D341Med (cell line): Measurements from ENCODE around the gene LIN28A.
"Not testable (repeated sequence)": the region's sequence is repeated elsewhere in the genome, so short reads cannot be mapped to it uniquely, and the experiment has no call there.

Experiments
- DNase-seq: peaks from one replicate; pipeline ENCODE4 v3.0.0; 2012; ENCODE audit warnings: low spot score

The LIN28A gene

GRCh38 chr1:26410706-26411623, at the start of gene LIN28A:
Gene LIN28A, plus strand, starts transcription at chr1:26410817. Its CDS starts 75 bp downstream, at chr1:26410892.
- DNase-seq = no peak

DNA sequence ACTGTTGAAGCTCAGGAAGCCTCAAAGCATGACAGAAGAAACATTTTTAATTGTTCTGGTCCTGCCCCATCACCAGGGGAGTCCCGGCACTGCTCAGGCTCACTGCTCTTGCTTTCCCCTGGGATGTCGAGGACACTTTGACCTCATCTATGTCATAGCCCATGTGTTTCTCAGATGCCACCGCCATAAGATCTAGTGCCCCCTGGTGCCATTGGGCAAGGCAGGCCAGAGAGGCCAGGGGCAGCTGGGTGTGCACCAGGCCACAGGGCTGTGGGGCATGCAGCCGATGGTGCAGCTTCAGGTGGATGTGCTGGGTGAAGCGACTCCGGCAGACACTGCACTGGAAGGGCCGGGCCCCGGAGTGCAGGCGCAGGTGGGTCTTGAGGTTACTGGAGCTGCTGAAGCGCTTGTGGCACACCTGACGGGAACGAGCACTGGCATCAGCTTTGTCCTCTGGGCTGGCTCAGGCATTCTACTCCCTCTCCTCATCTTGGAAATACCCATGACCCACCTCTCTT, 49.0 kb upstream of the LIN28A start:
- no peak for DNase-seq

GRCh38 chr1:26362331-26362730, 48.3 kb upstream of the LIN28A start:
- no peak for DNase-seq

DNA sequence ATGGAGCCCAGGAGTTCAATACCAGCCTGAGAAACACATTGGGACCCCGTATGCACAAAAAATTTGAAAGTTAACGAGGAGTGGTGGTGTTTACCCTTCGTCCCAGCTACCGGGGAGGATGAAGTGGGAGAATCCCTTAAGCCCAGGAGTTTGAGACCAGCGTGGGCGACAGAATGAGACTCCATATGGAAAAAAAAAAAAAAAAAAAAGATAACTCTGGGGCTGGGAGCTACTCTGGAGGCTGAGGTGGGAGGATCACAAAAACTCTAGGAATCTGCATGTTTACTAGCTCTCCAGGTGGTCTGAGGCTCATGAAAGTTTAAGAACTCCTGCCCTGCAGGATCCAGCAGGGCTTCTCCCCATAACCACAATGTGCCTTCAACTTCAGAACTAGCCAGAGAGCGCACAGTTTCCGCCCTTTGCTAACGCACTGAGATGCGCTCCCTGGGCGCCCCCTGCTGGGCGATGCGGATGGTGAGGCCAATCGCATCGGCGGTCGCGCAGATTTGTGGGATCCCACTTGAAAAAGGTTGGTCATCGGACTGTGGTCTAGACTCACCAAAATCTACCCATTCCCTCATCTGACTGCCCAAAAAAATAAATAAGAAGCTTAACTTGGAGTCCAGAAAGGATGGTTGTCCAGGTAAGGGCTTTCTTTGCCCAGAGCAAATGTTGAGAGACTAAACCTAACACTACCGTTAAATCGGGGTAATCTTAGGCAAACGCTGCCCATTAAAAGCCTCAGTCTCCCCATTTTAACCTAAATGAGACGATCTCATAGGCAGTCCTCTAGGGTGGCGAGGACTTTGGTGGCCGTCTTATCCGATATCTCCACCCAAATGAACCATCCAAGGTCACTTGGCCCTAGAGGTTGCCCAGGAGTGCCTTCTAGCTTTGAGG, 46.8 kb upstream of the LIN28A start:
- peak; percentile 86 for DNase-seq

GRCh38 chr1:26364956-26365355, 45.7 kb upstream of the LIN28A start:
- no peak for DNase-seq

DNA sequence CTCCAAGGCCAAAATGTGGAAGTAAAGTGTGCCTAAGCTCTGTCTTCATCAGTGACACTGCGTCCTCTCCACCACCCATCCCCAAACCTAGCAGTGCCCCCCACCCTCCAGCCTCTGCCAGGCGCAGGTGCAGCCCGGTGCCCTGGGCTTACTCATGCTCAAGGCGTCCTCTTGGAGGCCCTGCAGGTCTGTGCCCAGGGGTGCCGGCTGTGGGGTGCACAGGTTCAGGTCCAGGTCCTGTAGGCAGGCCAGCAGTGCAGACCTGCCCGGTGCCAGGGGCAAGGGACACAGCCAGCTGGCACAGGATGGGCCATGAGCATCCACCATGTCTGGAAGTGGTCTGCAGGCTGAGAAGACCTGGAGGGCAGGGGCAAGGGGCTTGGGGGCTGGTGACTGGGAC, 43.2 kb upstream of the LIN28A start:
- no peak for DNase-seq

- DNase-seq = no peak
Measured at GRCh38 chr1:26368006-26368405, 42.6 kb upstream of the LIN28A start.

DNA sequence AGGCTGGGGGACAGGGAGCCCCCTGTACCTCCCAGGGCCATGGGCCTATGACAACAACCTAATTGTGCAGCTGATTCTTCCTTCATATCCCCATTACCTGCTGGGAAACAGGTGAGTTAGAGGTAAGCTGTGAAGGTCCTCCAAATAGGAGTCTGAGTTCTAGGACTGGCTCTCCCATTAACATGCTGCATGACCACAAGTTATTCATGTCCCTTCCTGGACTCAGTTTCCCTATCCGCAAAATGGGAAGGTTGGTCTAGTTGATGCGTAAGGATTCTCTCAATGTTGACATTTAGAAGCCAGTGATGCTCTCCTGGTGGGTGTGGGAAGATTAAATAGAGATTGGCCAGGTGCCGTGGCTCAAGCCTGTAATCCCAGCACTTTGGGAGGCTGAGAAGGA, 42.1 kb upstream of the LIN28A start:
- DNase-seq = no peak

DNA sequence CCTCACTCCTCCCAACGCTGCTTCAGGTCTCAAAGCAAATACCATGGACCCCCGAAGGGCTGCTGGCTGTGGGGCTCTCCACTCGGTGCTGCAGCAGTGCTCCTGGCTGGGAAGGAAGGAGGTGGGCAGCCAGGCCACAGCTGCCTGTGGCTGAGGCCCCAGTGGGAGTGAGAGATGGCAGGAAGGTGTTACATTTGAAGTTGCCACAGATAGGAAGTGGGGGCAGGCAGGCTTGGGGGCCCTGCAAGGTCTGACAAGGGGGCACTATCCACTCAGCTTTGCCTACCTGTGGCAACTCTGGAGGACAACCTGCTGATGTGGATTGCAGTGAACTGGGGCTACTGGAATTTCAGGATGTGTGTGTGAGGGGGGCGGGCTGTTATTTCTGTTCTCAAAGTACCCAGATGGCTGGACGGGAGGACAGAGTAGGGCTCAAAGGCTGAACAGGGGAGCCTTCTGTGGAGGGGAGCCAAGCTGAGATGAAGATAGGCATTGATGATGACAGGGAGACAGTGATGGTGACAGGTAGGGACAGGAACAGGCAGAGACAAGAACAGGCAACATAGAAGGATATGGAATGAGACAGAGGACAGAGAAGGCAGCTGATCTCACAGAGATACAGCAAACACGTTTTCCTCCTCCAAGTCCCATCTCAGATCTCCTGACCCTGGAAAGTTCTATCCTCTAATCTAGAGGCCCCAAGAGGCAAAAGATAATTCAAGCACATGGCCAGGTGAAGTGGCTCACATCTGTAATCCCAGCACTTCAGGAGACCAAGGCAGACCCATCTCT, 39.8 kb upstream of the LIN28A start:
- DNase-seq = no peak

DNA sequence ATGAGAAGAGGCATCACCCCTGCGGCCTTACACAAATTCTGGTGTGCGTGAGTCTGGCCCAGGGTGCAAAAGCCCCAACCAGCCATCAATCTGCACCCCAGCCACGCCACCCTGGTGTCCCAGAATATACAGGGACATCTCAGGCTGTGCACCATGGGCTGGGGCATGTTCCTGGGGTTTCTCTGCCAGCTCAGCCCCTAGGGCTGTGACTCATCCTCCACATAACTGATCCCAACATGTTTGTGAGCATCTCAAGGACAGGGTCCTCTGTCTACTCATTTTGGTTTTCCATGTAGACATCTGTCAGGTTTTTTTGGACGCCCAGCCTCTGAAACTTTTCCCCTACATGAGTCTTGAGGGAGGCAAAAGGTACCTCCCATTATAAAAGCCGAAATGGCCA, 38.6 kb upstream of the LIN28A start:
- no peak for DNase-seq

DNA sequence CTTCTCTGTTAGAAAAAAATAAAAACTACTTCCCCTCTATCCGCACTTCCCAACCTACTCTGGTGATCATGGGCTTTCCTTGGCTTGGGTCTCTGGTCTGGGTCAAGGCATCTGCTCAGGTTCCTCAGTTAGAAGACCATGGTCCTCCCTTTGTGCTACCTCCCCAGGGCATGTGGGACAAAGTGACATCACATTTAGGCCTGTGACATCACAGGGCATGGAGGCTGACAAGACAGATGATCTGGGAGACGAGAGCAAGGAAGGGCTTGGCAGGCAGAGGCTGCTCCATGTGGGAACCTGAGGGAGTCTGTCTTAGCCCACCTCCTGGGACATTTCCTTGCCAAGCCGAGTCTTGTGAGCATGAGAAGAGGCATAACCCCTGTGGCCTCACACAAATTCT, 38.0 kb upstream of the LIN28A start, which contains the start of gene ZNF683:
ZNF683 (minus strand) TSS at position 140 of the 400 bp plus-strand sequence. CDS start 4,179 bp downstream, outside the sequence.
- not testable (repeated sequence) for DNase-seq

DNA sequence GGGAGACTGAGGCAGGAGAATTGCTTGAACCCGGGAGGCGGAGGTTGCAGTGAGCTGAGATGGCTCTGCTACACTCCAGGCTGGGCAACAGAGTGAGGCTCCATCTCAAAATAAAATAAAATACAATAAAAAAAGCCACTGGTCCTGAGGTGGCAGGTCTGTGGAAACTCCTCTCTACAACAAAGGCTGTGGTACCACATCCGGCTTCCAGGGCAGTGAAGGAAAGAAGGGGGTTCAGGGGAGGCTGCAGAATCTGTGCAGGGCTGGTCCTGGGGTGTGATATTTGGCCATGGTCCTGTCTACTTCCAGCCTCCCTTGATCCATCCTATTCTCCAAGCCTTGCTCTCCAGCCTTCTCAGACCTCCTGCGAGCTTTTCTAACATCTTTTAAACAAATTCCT, 37.3 kb upstream of the LIN28A start:
- DNase-seq = no peak

GRCh38 chr1:26373789-26374188, 36.8 kb upstream of the LIN28A start:
- no peak for DNase-seq

GRCh38 chr1:26374361-26374760, 36.3 kb upstream of the LIN28A start:
- DNase-seq = not testable (repeated sequence)

DNA sequence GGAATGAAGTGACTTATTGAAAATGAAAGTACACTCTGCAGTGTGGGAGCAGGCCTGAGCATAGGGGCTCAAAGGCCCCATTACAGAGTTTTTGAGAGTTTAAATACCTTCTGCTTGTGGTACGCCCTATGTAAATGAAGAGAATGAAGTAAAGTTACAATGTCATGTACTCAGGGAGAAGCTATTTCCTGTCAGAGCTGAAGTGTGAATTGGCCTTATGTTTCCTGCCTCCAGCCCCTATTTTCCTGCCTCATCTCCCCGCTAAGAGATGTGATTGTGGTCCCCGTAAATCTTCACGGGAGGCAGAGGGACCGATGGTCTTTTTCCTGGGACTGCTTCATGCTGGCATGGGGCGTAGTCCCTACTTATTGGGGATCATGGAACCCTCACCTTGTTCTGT, 35.5 kb upstream of the LIN28A start:
- no peak for DNase-seq

DNA sequence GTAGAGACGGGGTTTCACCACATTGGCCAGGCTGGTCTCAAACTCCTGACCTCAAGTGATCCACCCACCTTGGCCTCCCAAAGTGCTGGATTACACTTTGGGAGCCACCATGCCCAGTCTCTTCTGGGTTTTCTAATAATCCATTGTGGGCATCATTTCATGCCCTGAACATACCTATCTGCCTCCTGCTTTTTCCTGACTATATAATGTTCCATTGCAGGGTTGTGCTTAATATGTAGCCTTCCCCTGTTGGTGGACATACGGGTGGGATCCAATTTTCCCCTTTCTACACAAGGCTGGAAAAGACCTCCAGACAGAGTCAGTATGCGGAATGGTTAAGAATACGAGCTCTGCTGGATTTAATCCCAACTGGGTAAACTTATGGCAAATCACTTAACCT, 34.6 kb upstream of the LIN28A start:
- DNase-seq = no peak

- no peak for DNase-seq
Measured at GRCh38 chr1:26378088-26378878, 32.3 kb upstream of the LIN28A start.

DNA sequence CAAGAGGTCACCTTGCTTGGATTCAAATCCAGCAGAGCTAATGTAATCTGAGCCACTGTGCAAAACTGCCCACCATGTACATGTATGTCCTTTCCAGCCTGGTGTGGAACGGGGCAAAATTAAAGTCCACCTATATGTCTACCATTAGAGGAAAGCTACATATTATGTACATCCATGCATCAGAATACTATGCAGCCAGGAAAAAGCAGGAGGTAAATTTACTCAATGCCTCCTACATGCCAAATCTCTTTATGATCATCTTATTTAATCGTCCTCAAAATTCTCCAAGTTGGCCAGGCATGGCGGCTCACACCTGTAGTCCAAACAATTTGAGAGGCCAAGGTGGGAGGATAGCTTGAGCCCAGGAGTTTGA, 31.8 kb upstream of the LIN28A start:
- DNase-seq = no peak

- DNase-seq = no peak
Measured at GRCh38 chr1:26384076-26384475, 26.5 kb upstream of the LIN28A start.

GRCh38 chr1:26385063-26385462, 25.6 kb upstream of the LIN28A start:
- DNase-seq = not testable (repeated sequence)

- no peak for DNase-seq
Measured at GRCh38 chr1:26387447-26387846, 23.2 kb upstream of the LIN28A start.
